Loucy (cell line): ENCODE data around the gene ARHGEF26.

ENCODE experiments used
- CTCF ChIP-seq: fragments of 200-600 bp; sonication (generic); conservative IDR thresholded peaks from 2 replicates; pipeline ENCODE4 v1.5.1; 2014; ENCODE audit warnings: mild to moderate bottlenecking, antibody characterized with exemption, low read length
- EZH2phosphoT487 ChIP-seq: fragments of 200-600 bp; IDR thresholded peaks from 2 replicates; pipeline ENCODE4 v1.6.1; 2018; ENCODE audit warnings: antibody characterized with exemption, mild to moderate bottlenecking, moderate library complexity, borderline replicate concordance

GRCh38 chr3:154247806-154248415 is 126.7 kb downstream of the ARHGEF26 start:
- TF ChIP-seq CTCF: no peak
- TF ChIP-seq EZH2phosphoT487: no peak
